SK-N-SH (cell line): ENCODE measurements around the gene RFX4. TPM values are rescaled to one million over a fixed set of nuclear protein-coding genes. Genes with fewer than 3 reads are reported as not detected.

Experiments used
- CTCF ChIA-PET: fragments of 300-600, 350-600 bp; formaldehyde crosslinking; extraction: SDS; loops from one replicate; lab custom pipeline; 2021; lab: Yijun Ruan, JAX
- POLR2A ChIA-PET: fragments of 350-600 bp; sonication (Branson Sonifier 250); formaldehyde crosslinking; extraction: SDS; loops from one replicate; lab custom pipeline; 2020; ENCODE audit warnings: antibody characterized with exemption, inconsistent platforms; lab: Yijun Ruan, JAX
- DNase-seq: peaks from one replicate; pipeline ENCODE4 v3.0.0; 2012
- H2AFZ ChIP-seq: fragments of 200-600 bp; sonication (generic); 2 replicates; pipeline ENCODE4 v1.8.1; 2016; ENCODE audit warnings: antibody characterized with exemption, mild to moderate bottlenecking, low read depth
- H3F3A ChIP-seq: fragments of 200-600 bp; sonication (generic); replicated peaks from 2 replicates; pipeline ENCODE3; 2016; ENCODE audit warnings: antibody characterized with exemption, mild to moderate bottlenecking; ENCODE audit not compliant: insufficient read depth
- H3K27ac ChIP-seq, 2 experiments: fragments of 200-500 bp in 1 of 2; fragments of 200-600 bp in 1 of 2; sonication (Bioruptor generic) in 1 of 2; sonication (generic), shearing (Covaris generic) in 1 of 2; 2 replicates each; pipeline versions ENCODE4 v1.5.1 to v1.6.1; 2014 to 2016; ENCODE audit warnings: low read depth in 2 of 2, inconsistent platforms in 1 of 2, low read length in 1 of 2, mild to moderate bottlenecking in 1 of 2, mixed read lengths in 1 of 2
- H3K27me3 ChIP-seq: fragments of 200-600 bp; sonication (generic), shearing (Covaris generic); 2 replicates; pipeline ENCODE4 v1.6.1; 2016; ENCODE audit warnings: mixed run types; ENCODE audit not compliant: insufficient read depth
- H3K36me3 ChIP-seq, 2 experiments: fragments of 200-500 bp in 1 of 2; fragments of 200-600 bp in 1 of 2; sonication (Bioruptor generic) in 1 of 2; sonication (generic) in 1 of 2; replicated peaks in 1 of 2; 2 replicates each; pipeline versions ENCODE3 to v1.5.1; 2014 to 2016; ENCODE audit warnings: low read length in 1 of 2, mild to moderate bottlenecking in 1 of 2; ENCODE audit not compliant: insufficient read depth in 2 of 2, control insufficient read depth in 1 of 2
- H3K4me1 ChIP-seq, 2 experiments: fragments of 200-500 bp in 1 of 2; fragments of 200-600 bp in 1 of 2; sonication (Bioruptor generic) in 1 of 2; sonication (generic), shearing (Covaris generic) in 1 of 2; 2 replicates each; pipeline versions ENCODE4 v1.5.1 to v1.6.1; 2014 to 2016; ENCODE audit warnings: low read depth in 1 of 2, low read length in 1 of 2, mixed run types in 1 of 2; ENCODE audit not compliant: insufficient read depth in 2 of 2, control insufficient read depth in 1 of 2
- H3K4me2 ChIP-seq: fragments of 200-600 bp; sonication (generic), shearing (Covaris generic); 2 replicates; pipeline ENCODE4 v1.6.1; 2017; ENCODE audit warnings: mixed run types
- H3K4me3 ChIP-seq, 2 experiments: fragments of 200-500 bp in 1 of 2; fragments of 200-600 bp in 1 of 2; sonication (Bioruptor generic) in 1 of 2; sonication (generic), shearing (Covaris generic) in 1 of 2; 2 replicates each; pipeline versions ENCODE4 v1.5.1 to v1.8.1; 2014 to 2016; ENCODE audit warnings: low read depth in 2 of 2, inconsistent platforms in 1 of 2, low read length in 1 of 2, mild to moderate bottlenecking in 1 of 2, mixed read lengths in 1 of 2, moderate library complexity in 1 of 2
- H3K79me2 ChIP-seq: fragments of 200-600 bp; sonication (generic); 2 replicates; pipeline ENCODE4 v1.8.1; 2017; ENCODE audit warnings: mild to moderate bottlenecking; ENCODE audit not compliant: insufficient read depth
- H3K9ac ChIP-seq: fragments of 200-600 bp; sonication (generic); 2 replicates; pipeline ENCODE4 v1.6.1; 2017; ENCODE audit warnings: mixed run types
- H3K9me2 ChIP-seq: fragments of 200-600 bp; sonication (generic); 2 replicates; pipeline ENCODE4 v1.6.1; 2017; ENCODE audit warnings: mixed run types
- H3K9me3 ChIP-seq: fragments of 200-600 bp; sonication (generic); 2 replicates; pipeline ENCODE4 v1.6.1; 2017; ENCODE audit warnings: mixed run types, mild to moderate bottlenecking, moderate library complexity
- H4K20me1 ChIP-seq: fragments of 200-600 bp; sonication (generic); 2 replicates; pipeline ENCODE4 v1.6.1; 2017; ENCODE audit warnings: mild to moderate bottlenecking, mixed run types; ENCODE audit not compliant: insufficient read depth
- CHD2 ChIP-seq: fragments of 150-350 bp; IDR thresholded peaks from 2 replicates; pipeline ENCODE4 v1.6.1; 2018; ENCODE audit warnings: low read length; ENCODE audit not compliant: partially characterized antibody
- EP300 ChIP-seq, 2 experiments: IDR thresholded peaks; 2 replicates each; pipeline versions ENCODE4 v1.4.0 to v1.6.1; 2012; ENCODE audit warnings: borderline replicate concordance in 1 of 2, low read depth in 1 of 2, low read length in 1 of 2
- EZH2phosphoT487 ChIP-seq: fragments of 200-600 bp; sonication (generic); IDR thresholded peaks from 2 replicates; pipeline ENCODE4 v1.6.1; 2017; ENCODE audit warnings: low read depth, mixed run types, mild to moderate bottlenecking, antibody characterized with exemption, moderate library complexity, borderline replicate concordance
- FOSL2 ChIP-seq: IDR thresholded peaks from 2 replicates; pipeline ENCODE4 v1.4.0; 2012; ENCODE audit warnings: low read depth, mild to moderate bottlenecking, moderate library complexity, borderline replicate concordance
- JUND ChIP-seq: IDR thresholded peaks from 2 replicates; pipeline ENCODE4 v1.4.0; 2012
- MAX ChIP-seq: IDR thresholded peaks from 2 replicates; pipeline ENCODE4 v1.4.0; 2012; ENCODE audit warnings: low read depth
- MXI1 ChIP-seq: IDR thresholded peaks from 2 replicates; pipeline ENCODE4 v1.6.1; 2012; ENCODE audit warnings: mild to moderate bottlenecking, low read depth, low read length, improper control_type of control experiment
- NRF1 ChIP-seq: IDR thresholded peaks from 2 replicates; pipeline ENCODE4 v1.6.1; 2012; ENCODE audit warnings: low read depth, mild to moderate bottlenecking, low read length
- RAD21 ChIP-seq: IDR thresholded peaks from 2 replicates; pipeline ENCODE4 v1.6.1; 2012; ENCODE audit warnings: mild to moderate bottlenecking, low read length
- RCOR1 ChIP-seq: fragments of 150-350 bp; IDR thresholded peaks from 2 replicates; pipeline ENCODE4 v1.6.1; 2017; ENCODE audit warnings: antibody characterized with exemption, low read length
- SIN3A ChIP-seq: IDR thresholded peaks from 2 replicates; pipeline ENCODE4 v1.6.1; 2012; ENCODE audit warnings: low read depth, mild to moderate bottlenecking, low read length, moderate library complexity, borderline replicate concordance
- SMC3 ChIP-seq: IDR thresholded peaks from 2 replicates; pipeline ENCODE4 v1.6.1; 2012; ENCODE audit warnings: low read depth, low read length, improper control_type of control experiment
- TAF1 ChIP-seq: IDR thresholded peaks from 2 replicates; pipeline ENCODE4 v1.6.1; 2012; ENCODE audit warnings: low read depth, mild to moderate bottlenecking, low read length, moderate library complexity, borderline replicate concordance
- TCF12 ChIP-seq: IDR thresholded peaks from 2 replicates; pipeline ENCODE4 v1.4.0; 2012
- TEAD4 ChIP-seq: IDR thresholded peaks from 2 replicates; pipeline ENCODE4 v1.4.0; 2012; ENCODE audit warnings: mild to moderate bottlenecking, borderline replicate concordance; ENCODE audit not compliant: insufficient read depth
- USF2 ChIP-seq: fragments of 150-350 bp; IDR thresholded peaks from 2 replicates; pipeline ENCODE4 v1.6.1; 2017; ENCODE audit warnings: antibody characterized with exemption, low read length, low read depth, borderline replicate concordance
- ZBTB33 ChIP-seq: IDR thresholded peaks from 2 replicates; pipeline ENCODE4 v1.4.0; 2012; ENCODE audit warnings: low read depth, borderline replicate concordance
- WGBS: methylation state at CpG from one replicate; pipeline ENCODE4 v1.1.6; 2017; ENCODE audit warnings: low lambda C conversion rate; 5-methylcytosine and 5-hydroxymethylcytosine counted together
- polyA plus RNA-seq, 3 experiments: library from polyadenylated mRNA; depleted of rRNA; stranded (reverse); fragments of >200 nt; gene quantifications; 2 replicates each; pipeline ENCODE4 v1.2.3, GENCODE V29; 2012

The RFX4 gene
- polyA plus RNA-seq, 1 of the 3 experiments (the other 2 are of a cell fraction), result not detected

- H4K20me1 ChIP-seq, result no peaks in the 10 kb centered on the region
- H3K4me2 ChIP-seq, result peak overlapping the region; percentile 68; the same call in 1 of the 2 replicates
- H3K4me3 ChIP-seq, result peak overlapping the region; percentile 9 to 32; a peak in 2 of 4 replicates
- no peaks in the 10 kb centered on the region for H3K9me2 ChIP-seq
- peaks cover 82% of the 10 kb centered on the region for H3K27me3 ChIP-seq
- H3K27ac ChIP-seq, result no peak overlapping the region
- H3K9me3 ChIP-seq, result no peaks in the 10 kb centered on the region
- no peaks in the 10 kb centered on the region for H3K79me2 ChIP-seq
- no peak for TF ChIP-seq EZH2phosphoT487
- no peak for TF ChIP-seq SIN3A
- no peak for TF ChIP-seq RAD21
- no peak for TF ChIP-seq TAF1
- no peak for TF ChIP-seq FOSL2
- TF ChIP-seq USF2, result no peak
- TF ChIP-seq RCOR1, result no peak
- H3F3A ChIP-seq, result no peaks in the 10 kb centered on the region
- H2AFZ ChIP-seq, result no peak overlapping the region
- CTCF ChIA-PET, result no interaction called here
- POLR2A ChIA-PET, result no interaction called here
- H3K36me3 ChIP-seq, result no peaks in the 10 kb centered on the region
- WGBS, result 2% methylated on average over 37 of the region's 62 CpGs
- no peak overlapping the region for H3K9ac ChIP-seq
- DNase-seq, result peak; percentile 49
- H3K4me1 ChIP-seq, result no peaks in the 10 kb centered on the region; a peak in 1 of 4 replicates
These were observed 4.2 kb downstream of the RFX4 start for GRCh38 chr12:106586803-106587684.

- CTCF ChIA-PET, result no interaction called here
- Histone ChIP-seq H3K27ac (no peak overlapping the region), H2AFZ (no peak overlapping the region), H3K4me2 (no peak overlapping the region), H3F3A (no peaks in the 10 kb centered on the region), H4K20me1 (no peaks in the 10 kb centered on the region), H3K36me3 (no peaks in the 10 kb centered on the region), H3K4me1 (no peaks in the 10 kb centered on the region; a peak in 1 of 4 replicates), H3K9ac (no peak overlapping the region), H3K79me2 (no peaks in the 10 kb centered on the region), H3K27me3 (peaks cover 70% of the 10 kb centered on the region), H3K9me3 (no peaks in the 10 kb centered on the region), H3K4me3 (no peak overlapping the region), H3K9me2 (no peaks in the 10 kb centered on the region)
- WGBS, result 15% methylated on average over 4 of the region's 4 CpGs
- DNase-seq, result no peak
- no peak for TF ChIP-seq JUND
- POLR2A ChIA-PET, result no interaction called here
These were observed 6.0 kb downstream of the RFX4 start for GRCh38 chr12:106588771-106589170.

- no peak for DNase-seq
- Histone ChIP-seq H4K20me1 (no peaks in the 10 kb centered on the region), H3K4me3 (no peak overlapping the region), H3K27ac (no peak overlapping the region), H3F3A (no peaks in the 10 kb centered on the region), H3K9me2 (no peaks in the 10 kb centered on the region), H3K9ac (no peak overlapping the region), H3K27me3 (peaks cover 51% of the 10 kb centered on the region), H3K9me3 (no peaks in the 10 kb centered on the region), H3K36me3 (no peaks in the 10 kb centered on the region), H2AFZ (no peak overlapping the region), H3K4me1 (no peaks in the 10 kb centered on the region; a peak in 1 of 4 replicates), H3K4me2 (no peak overlapping the region), H3K79me2 (no peaks in the 10 kb centered on the region)
- 14% methylated on average over 2 of the region's 2 CpGs for WGBS
- ChIA-PET POLR2A (no interaction called here), CTCF (no interaction called here)
- no peak for TF ChIP-seq SMC3
- no peak for TF ChIP-seq USF2
- TF ChIP-seq JUND, result no peak
- TF ChIP-seq NRF1, result no peak
- TF ChIP-seq TEAD4, result no peak
- no peak for TF ChIP-seq MAX
- TF ChIP-seq EP300 (IDR thresholded peaks at IDR 0.05; ENCODE audit: borderline replicate concordance in 1 of 2, low read depth in 1 of 2, low read length in 1 of 2), result no peak
- TF ChIP-seq MXI1, result no peak
- TF ChIP-seq TCF12, result no peak
- no peak for TF ChIP-seq ZBTB33
- no peak for TF ChIP-seq SIN3A
- TF ChIP-seq CHD2, result no peak
These were observed 7.8 kb downstream of the RFX4 start for GRCh38 chr12:106590601-106591000.
